DND-41 (cell line): ENCODE measurements around the gene SPTSSB.

Experiments
- CTCF ChIP-seq: IDR thresholded peaks from 2 replicates; pipeline ENCODE4 v1.5.1; 2012; ENCODE audit warnings: borderline replicate concordance, low read length, moderate library complexity, mild to moderate bottlenecking; ENCODE audit not compliant: poor library complexity, severe bottlenecking; ENCODE audit errors: extremely low read depth
- EZH2 ChIP-seq: IDR thresholded peaks from 3 replicates; pipeline ENCODE4 v1.6.1; 2012; ENCODE audit warnings: borderline replicate concordance, low read depth, mild to moderate bottlenecking, moderate library complexity, low read length, inconsistent platforms; ENCODE audit not compliant: severe bottlenecking

GRCh38 chr3:161343986-161344385, 27.3 kb downstream of the SPTSSB start:
- TF ChIP-seq CTCF (no peak), EZH2 (no peak)
